Gastrocnemius medialis (tissue), 4 donors: ENCODE data around the gene SLC44A2.

ENCODE experiments used
- CTCF ChIP-seq, 5 experiments: fragments of 450-650 bp in 3 of 5; fragments of 200-600 bp in 2 of 5; sonication (generic) in 2 of 5; IDR thresholded peaks in 4 of 5; conservative IDR thresholded peaks in 1 of 5; 1 replicate in 4 of 5; 2 replicates in 1 of 5; pipeline ENCODE4 v1.5.1; 2016 to 2019; ENCODE audit warnings: antibody characterized with exemption in 5 of 5, mild to moderate bottlenecking in 3 of 5, moderate library complexity in 3 of 5
- POLR2A ChIP-seq, 2 donors: fragments of 450-650 bp; IDR thresholded peaks; one replicate each; pipeline ENCODE4 v1.6.1; 2017; ENCODE audit warnings: antibody characterized with exemption in 2 of 2, mild to moderate bottlenecking in 2 of 2, moderate library complexity in 2 of 2

GRCh38 chr19:10678813-10679212, 53.5 kb downstream of the SLC44A2 start:
- TF ChIP-seq CTCF (IDR thresholded peaks at IDR 0.05 in 4 of 5, conservative IDR thresholded peaks at IDR 0.05 in 1 of 5) (no peak), POLR2A (IDR thresholded peaks at IDR 0.05) (no peak)
